HG02759 (cell line): Measurements from ENCODE around the gene CRY1.
"Not testable (repeated sequence)": the region's sequence is repeated elsewhere in the genome, so short reads cannot be mapped to it uniquely, and the experiment has no call there.

Experiments
- ATAC-seq: cut with Tn5 transposase; IDR thresholded peaks from one replicate; pipeline ENCODE4 v1.9.1; 2021; ENCODE audit warnings: mild to moderate bottlenecking, moderate library complexity; ENCODE audit not compliant: unreplicated experiment

The CRY1 gene

DNA sequence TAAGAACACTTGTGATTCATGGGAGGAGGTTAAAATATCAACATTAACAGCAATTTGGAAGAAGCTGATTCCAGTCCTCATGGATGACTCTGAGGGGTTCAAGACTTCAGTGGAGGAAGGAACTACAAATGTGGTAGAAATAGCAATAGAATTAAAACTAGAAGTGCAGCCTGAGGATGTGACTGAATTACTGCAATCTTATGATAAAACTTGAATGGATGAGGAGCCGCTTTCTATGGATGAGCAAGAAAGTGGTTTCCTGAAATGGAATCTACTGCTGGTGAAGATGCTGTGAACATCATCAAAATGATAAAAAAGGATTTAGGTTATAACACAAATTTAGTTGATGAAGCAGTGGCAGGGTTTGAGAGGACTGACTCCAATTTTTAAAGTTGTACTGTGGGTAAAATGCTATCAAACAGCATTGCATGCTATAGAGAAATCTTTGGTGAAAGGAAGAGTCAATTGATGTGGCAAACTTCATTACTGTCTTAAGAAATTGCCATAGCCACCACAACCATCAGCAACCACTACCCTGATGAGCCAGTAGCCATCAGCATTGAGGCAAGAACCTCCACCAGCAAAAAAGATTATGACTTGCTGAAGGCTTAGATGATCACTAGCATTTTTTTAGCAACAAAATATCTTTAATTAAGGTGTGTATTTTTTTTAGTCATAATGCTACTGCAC, 80.5 kb downstream of the CRY1 start:
- ATAC-seq = no peak

DNA sequence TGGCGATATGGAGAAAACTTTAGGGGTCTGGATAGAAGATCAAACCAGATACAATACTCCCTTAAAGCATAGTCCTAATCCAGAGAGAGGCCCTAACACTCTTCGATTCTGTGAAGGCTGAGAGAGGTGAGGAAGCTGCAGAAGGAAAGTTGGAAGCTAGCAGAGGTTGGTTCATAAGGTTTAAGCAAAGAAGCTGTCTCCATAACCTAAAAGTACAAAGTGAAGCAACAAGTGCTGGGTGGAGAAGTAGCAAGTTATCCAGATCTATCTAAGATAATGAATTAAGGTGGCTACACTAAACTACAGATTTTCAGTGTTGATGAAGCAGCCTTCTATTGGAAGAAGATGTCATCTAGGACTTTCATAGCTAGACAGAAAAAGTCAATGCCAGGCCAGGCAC, 81.8 kb downstream of the CRY1 start:
- ATAC-seq = no peak

DNA sequence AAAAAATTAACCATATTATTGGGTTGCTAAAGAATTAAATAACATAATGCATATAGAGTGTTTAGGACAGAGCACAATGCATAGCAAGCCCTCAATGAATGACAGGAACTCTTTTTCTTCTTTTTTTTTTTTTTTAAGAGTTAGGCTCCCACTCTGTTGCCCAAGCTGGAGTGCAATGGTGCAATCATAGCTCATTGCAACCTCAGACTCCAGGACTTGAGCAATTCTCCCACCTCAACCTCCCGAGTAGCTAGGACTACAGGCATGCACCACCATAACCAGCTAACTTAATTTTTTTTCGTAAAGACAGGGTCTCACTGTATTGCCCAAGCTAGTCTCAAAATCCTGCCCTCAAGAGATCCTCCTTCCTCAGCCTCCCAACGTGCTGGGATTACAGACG, 85.9 kb downstream of the CRY1 start:
- no peak for ATAC-seq

DNA sequence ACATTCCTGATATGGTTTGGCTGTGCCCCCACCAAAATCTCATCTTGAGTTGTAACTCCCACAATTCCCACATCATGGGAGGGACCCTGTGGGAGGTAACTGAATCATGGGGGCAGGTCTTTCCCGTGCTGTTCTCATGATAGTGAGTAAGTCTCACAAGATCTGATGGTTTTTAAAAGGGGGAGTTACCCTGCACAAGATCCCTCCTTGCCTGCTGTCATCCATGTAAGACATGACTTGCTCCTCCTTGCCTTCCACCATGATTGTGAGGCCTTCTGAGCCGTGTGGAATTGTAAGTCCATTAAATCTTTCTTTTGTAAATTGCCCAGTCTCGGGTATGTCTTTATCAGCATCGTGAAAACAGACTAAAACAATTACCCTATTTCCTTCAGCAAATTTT, 90.7 kb downstream of the CRY1 start:
- ATAC-seq = not testable (repeated sequence)

DNA sequence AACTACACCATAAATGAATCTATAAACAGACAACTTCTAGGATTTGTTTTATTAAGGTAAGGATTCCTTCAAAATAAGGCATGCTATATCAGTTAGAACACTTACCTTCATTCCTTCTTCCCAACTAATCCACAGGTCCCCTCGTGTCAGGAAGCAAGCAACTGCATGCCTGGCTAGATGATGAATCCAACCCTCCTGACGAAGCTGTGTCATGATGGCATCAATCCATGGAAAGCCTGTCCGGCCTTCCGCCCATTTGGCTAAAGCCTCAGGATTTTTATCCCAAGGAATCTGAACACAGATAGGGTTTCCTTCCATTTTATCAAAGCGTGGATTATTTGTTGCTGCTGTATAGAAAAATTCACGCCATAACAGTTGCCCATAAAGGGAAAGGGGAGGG, 93.9 kb downstream of the CRY1 start:
- ATAC-seq = no peak

DNA sequence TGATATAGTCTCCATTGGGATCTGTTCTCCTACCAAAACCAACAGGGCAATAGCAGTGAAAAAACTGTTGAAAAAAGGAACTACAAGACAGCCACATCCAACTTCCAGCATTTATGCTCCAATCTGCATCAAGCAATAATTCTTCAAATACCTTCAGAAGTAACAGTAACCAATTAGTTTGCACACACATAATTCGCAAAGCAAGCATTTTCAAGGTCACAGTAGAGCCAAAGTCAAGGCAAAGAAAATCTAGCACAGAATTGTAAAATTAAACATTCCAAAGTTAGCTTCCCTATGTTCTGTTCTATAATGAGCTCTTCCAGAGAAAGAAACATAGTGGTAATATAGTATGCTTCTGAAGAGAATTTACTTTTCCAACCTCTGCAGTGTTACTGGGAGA, 95.4 kb downstream of the CRY1 start:
- ATAC-seq = no peak

DNA sequence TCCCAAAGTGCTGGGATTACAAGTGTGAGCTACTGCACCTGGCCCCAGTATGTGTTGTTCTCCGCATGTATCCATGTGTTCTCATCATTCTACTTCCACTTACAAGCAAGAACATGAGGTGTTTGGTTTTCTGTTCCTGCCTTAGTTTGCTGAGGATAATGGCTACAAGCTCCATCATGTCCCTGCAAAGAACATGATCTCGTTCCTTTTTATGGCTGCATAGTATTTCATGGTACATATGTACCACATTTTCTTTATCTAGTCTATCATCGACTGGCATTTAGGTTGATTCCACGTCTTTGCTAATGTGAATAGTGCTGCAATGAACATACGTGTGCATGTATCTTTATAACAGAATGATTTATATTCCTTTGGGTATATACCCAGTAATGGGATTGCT, 97.2 kb downstream of the CRY1 start:
- ATAC-seq = not testable (repeated sequence)

DNA sequence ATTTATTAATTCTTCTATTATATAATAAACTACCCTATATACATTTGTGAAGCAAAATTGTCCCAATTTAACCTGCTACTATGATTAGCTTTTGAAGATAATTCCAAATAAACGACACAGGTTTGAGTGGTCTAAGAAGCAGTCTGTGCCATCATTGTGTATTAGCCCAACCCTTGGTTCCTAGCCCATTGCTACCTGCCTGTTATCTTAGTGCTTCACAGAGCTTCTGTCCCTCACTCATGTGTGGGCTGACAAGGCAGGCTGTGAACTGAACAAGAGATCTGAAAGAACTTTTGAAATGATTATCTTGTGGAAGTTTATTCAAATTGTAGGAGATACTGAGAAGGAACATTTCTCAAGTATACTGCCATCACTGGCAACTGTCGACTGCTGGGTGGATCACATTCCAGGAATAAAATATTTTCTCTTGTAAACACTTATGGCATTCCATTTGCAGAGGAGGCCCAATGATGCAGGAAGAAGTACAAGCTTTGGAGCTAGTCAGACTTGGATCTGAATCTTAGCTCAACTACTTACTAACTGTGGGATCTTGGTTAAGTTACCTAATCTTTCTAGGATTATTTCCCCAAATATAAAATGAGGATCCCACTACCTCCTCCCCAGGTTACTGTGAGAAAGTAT, 98.6 kb downstream of the CRY1 start:
- ATAC-seq = no peak

DNA sequence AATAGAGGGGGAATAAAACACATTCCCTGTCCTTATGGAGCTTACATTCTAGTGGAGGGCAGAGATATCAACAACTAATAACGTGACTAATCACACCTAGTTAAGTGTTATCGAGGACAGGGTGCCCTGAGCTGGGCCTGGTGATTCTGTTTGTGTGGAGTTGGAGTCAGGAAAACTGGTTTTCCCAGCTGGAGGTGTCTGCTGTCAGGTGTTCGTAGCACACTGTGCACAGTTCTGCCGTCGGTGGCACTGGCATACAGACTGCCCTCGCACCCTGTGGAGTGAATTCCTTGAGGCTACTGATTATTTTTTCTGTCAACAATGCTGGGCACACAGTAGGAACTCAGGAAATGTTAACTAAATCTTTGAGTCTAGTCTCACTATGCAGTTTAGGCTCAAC, 105.5 kb downstream of the CRY1 start:
- ATAC-seq = no peak

DNA sequence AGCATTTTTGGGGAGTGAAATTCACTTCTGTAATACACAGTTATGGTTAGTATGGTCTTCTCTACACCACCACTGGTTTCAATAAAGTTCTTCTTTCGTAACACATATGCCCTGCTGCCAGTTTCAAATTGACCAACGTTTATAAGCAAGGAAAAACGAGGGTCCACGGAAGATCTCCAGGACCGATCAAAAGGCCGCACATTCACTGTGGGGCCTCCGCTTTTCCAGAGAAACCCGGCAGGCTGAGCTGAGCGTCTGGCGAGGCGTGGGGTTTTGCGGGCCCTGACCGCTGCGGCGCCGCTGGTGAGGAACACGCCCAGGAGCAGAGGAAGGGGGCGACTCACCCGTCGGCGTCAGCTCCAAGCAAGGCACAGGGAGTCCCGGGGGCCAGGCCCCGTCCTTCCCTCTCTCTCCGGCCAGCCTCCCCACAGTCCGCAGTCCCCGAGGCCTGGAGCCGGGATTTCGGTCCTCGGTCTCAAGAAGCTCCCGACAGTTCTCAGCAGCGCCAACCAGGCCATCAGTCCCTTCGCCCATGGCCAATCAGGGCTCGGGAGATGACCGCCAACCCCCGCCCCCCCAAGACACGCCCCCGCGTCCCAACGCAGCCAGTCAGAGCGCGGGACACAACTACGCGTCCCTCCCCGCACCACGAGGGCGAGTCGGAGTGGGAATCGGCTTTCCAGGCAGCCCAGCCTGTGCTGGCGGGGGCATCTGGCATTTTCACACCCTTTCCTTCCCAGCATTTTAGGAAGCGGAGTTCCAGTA, 106.5 kb downstream of the CRY1 start, which contains the start of gene MTERF2:
TSS of gene MTERF2 (minus strand) at position 522 of the 765 bp plus-strand sequence. CDS start 8,432 bp downstream, outside the sequence.
- ATAC-seq = peak; percentile 93

DNA sequence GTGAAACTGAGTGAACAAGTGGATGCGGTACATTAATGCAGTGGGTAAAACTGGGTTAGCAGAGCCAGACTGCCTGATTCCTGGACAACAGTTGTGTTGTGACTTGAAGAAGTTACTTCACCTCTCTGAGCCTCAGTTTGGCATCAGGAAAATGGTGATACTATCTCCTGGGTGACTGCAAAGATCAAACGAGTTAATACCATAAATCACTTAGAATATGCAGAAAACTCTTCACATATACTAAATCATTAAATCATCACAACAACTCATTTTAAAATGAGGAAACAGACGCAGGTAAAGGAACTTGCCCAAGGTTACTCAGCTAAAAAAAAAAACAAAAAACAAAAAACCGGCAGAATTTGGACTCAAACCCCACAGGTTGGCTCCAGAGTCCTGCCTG, 107.2 kb downstream of the CRY1 start:
- no peak for ATAC-seq

DNA sequence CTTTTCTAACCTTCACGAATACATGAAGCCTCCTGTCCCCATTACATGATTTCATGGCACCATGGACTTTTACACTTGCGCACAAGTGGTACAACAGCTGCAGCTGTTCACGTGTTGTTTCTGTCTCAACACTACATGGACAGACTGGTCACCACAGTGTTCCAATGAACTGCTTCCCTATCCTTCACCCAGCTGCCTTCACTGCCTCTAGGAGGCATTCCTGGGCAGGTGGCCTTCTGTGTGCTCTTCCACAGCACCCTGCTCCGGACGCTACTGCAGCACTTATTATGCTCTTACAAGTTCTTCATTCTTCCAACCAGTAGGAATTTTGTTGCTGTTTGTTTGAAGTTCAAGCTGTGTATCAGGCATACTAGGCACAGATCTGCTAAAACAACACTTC, 107.9 kb downstream of the CRY1 start:
- no peak for ATAC-seq

DNA sequence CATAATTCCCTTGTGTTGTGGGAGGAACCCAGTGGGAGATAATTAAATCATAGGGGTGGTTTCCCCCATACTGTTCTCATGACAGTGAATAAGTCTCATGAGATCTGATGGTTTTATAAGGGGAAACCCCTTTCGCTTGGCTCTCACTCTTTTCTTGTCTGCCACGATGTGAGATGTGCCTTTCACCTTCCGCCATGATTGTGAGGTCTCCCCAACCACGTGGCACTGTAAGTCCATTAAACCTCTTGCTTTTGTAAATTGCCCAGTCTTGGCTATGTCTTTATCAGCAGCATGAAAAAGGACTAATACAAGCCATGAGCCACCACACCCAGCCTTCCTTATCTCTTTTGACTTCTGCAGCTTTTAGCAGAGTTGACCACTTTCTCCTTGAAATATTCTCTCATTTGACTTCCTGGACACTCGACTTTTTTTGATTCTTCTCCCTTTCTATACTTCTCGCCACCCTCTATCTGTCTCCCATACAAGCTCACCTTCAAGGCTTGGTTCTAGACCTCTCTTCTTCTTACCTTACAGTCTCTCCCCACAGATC, 108.7 kb downstream of the CRY1 start:
- ATAC-seq = no peak

DNA sequence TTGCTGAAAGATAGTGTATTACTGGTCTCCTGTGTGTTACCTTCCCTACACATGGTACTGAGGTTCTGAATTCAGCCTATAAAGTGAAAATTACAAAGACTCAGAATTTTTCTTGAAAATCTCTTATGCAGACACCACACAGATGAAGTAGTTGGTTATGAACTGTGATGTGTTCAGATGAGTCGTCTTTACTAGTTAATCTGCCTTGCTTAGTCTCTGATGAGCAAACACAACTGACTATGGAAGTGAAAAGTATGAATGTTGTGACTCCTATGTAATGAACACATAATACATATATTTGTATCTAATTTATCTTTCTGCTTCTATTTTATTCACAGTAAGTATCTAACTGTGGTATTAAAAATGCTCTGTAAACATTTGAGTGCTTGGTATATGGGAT, 111.1 kb downstream of the CRY1 start:
- no peak for ATAC-seq

DNA sequence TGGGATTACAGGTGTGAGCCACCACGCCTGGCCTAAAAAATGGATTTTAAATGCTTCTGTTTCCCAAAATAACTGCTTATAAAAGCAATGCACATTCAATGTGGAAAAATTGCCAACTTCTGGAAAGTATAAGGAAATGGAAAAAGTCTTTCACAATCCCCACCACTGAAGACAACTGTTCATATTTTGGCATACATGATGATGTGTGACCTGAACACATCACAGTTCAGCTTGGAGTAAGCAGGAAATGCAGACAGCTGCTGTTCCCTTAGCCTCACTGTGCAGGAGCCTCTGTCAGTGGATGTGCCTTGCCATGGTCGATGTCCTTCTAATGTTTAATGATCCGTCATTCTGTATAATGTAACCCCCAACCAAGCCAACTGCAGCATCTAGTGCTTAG, 111.6 kb downstream of the CRY1 start:
- no peak for ATAC-seq

DNA sequence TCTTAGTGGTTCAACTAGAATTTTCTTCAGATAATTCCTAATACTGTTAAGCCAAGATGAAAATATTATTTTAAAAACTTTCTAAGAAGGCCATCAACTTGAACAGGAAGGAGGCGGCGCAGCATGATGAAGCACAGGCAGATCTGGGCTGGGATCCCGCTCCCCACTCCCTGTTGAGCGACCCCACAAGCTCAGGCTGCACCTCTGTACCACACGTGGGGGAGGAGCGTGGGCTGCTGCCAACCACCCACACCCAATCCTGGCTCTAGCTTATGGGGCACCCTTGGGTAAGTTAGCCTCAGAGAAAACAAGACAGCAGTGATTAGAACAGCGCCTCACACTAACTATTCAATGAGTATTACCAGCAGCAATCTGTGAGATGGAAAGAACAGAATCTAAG, 112.4 kb downstream of the CRY1 start:
- no peak for ATAC-seq

DNA sequence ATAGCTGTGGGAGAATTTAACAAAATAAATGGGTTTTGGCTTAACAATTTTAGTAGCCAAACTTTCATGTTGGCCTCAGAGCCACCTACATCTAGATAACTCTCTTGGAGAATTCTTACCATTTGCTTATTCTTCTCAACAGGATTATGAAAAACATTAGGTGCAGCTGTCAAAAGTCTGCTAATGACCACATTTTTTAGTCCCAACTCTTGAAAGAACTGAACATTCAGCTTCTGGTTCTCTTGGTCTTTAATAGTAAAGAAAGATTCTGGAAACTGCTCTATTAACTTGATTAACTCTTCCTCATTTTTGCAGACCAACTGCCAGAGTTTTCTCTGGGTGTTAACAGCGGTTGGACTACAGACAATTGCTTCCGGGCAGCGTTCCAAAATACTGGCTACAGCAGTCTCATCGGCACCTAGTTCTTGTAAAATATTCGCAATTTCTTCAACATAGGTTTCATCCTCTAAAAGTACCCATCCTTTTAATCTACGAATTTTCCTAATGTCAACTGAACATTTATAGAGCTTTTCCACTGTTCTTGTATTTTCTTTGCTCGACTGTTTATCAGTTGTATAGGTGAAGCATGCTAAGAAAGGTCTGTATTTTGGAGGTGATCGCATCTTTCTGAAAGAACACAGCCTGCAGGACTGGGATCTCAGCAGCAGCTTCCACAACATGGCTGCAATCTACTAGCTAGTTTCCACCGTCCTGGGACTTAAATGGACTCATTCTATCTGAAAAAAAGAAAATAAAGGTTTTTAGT, 115.1 kb downstream of the CRY1 start:
- no peak for ATAC-seq

DNA sequence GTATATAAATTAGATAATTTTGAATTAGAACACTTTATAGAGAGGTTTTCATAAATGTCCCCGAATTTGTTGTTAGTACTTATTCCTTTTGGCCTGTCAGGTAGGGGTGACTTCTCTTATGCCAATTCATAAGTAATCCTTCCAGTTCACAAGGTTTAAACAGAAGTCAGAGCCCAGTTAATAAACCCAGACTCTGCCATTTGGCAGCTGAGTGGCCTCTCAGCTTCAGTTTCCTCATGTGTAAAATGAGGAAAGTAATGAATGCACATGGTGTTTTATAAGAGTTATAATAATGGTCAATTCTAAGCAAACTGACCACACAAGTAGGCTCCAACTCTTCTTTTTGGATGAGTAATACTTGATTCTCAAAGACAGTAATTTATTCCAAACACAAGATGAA, 116.7 kb downstream of the CRY1 start:
- no peak for ATAC-seq

DNA sequence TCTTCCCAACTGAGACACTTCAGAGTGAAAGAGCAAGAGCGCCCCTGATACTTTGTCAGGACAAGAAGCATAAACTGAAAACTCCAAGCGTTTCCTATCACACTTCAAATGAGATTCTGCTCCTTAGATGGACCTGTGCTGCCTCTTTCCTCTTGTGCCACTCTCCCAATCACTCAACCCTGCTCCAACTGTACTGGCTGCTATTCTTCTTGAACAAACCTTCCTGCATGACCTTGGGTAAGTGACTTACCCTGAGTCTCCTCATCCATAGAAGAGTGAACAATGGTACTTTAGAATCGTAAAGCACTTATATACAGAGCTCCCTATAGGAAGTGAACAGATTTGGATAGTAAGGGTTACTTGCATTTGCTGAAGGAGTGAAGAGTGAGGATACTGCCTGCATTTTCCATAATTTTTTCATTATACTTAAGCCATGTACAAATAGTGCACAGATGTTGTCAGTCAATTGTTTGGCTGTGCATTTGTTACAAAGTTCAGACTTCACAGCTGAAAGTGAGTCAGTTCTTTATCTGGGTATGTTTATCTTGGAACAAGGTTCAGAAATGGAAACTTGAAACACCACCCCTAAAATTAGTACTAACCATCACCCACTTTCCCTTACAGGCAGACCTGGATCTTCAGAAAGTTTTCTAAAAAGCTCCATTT, 117.2 kb downstream of the CRY1 start:
- ATAC-seq = no peak

DNA sequence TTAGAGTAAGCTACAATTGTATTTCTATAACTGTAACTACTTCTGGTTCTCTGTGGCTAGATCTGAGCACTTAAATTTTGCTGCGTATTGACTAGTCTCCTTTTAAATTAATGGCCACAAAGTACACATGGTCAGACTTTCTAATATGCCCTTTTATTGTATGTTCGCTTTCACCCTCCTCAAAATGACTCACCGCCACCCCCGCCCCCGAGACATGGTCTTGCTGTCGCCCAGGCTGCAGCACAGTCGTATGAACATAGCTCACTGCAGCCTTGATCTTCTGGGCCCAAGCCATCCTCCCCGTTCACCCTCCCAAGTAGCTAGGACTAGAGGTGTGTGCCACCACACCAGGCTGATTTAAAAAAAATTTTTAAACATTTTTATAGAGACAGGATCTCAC, 118.3 kb downstream of the CRY1 start:
- ATAC-seq = no peak
